ENCODE measurements around the gene RASGRP4. TPM values are rescaled to one million over a fixed set of nuclear protein-coding genes. Genes with fewer than 3 reads are reported as not detected.
A peak's percentile ranks its signal among the peaks of the same experiment; 100 is the strongest.

Gene RASGRP4
- total and polyA plus RNA-seq, 4 donors, result 1.2 to 2.0 (median 1.6) TPM

- H3K27me3 ChIP-seq (ENCODE audit: control insufficient read depth, insufficient read depth, low read length), result peaks cover 25% of the 10 kb centered on the region
- H3K27ac ChIP-seq (ENCODE audit: low read depth, low read length), result peak within 1 kb of the TSS; percentile 57
- DNase-seq (ENCODE audit: low read depth in 4 of 6, low spot score in 6 of 6), result peak; percentile 19 to 98 (median 83)
Measured at GRCh38 chr19:38387550-38388348, 38.3 kb downstream of the RASGRP4 start, which contains the start of gene GGN. GGN (minus strand) TSS chr19:38388034; CDS start chr19:38387261, 773 bp downstream.

DNA sequence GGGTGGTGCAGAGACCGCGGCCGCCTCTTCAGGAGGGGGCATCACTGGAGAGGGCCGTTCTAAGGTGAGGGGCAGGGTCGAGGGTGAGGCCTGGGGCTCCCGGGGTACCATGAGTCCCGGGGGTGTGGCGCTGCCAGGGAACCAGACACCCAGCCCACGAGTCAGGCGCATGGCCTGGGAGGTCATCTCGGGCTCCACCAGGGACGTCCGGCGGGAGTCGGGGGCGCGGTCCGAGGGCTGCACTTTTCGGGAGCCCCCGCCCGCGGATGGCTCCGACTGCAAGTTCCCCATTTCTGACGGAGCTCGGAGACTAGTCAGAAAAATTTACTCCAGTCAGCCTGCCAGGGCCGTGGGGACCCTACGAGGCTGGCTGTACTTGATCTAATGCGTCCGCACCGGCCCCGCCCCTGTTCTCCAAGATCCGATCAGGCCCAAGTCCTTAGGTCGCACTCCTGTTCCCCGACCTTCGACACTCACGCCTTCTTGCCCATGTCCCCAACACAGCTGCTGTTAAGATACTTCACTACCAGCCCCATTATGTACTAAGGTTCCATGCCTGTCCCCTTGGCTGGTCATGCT is 39.0 kb downstream of the RASGRP4 start:
- peaks cover 51% of the 10 kb centered on the region for H3K36me3 ChIP-seq (ENCODE audit: control insufficient read depth, insufficient read depth, low read length)
- DNase-seq (ENCODE audit: low read depth in 4 of 6, low spot score in 6 of 6), result peak in 1 of 6 donors; percentile 24
- 5% methylated on average over 36 of the region's 36 CpGs for WGBS (ENCODE audit: insufficient coverage)
- no peaks in the 10 kb centered on the region for H3K9me3 ChIP-seq (ENCODE audit: control insufficient read depth, insufficient read depth, low read length)
- peaks cover 41% of the 10 kb centered on the region for H3K4me1 ChIP-seq (ENCODE audit: control insufficient read depth, insufficient read depth, low read length)
- H3K4me3 ChIP-seq (ENCODE audit: low read depth, low read length), result peak overlapping the region; percentile 31
- H3K27ac ChIP-seq (ENCODE audit: low read depth, low read length), result no peak overlapping the region
- H3K27me3 ChIP-seq (ENCODE audit: control insufficient read depth, insufficient read depth, low read length), result peaks cover 25% of the 10 kb centered on the region

More at GRCh38 chr19:38387550-38388348, 38.3 kb downstream of the RASGRP4 start, which contains the start of gene GGN:
- peaks cover 41% of the 10 kb centered on the region for H3K4me1 ChIP-seq (ENCODE audit: control insufficient read depth, insufficient read depth, low read length)
- WGBS (ENCODE audit: insufficient coverage), result under 1% methylated on average over 46 of the region's 51 CpGs
- no peaks in the 10 kb centered on the region for H3K9me3 ChIP-seq (ENCODE audit: control insufficient read depth, insufficient read depth, low read length)
- H3K36me3 ChIP-seq (ENCODE audit: control insufficient read depth, insufficient read depth, low read length), result peaks cover 48% of the 10 kb centered on the region
- H3K4me3 ChIP-seq (ENCODE audit: low read depth, low read length), result peak within 1 kb of the TSS; percentile 50

GRCh38 chr19:38386300-38386970 is 39.6 kb downstream of the RASGRP4 start:
- 30% methylated on average over 61 of the region's 61 CpGs for WGBS (ENCODE audit: insufficient coverage)
- no peak overlapping the region for H3K4me3 ChIP-seq (ENCODE audit: low read depth, low read length)
- H3K27me3 ChIP-seq (ENCODE audit: control insufficient read depth, insufficient read depth, low read length), result peaks cover 25% of the 10 kb centered on the region

DNA sequence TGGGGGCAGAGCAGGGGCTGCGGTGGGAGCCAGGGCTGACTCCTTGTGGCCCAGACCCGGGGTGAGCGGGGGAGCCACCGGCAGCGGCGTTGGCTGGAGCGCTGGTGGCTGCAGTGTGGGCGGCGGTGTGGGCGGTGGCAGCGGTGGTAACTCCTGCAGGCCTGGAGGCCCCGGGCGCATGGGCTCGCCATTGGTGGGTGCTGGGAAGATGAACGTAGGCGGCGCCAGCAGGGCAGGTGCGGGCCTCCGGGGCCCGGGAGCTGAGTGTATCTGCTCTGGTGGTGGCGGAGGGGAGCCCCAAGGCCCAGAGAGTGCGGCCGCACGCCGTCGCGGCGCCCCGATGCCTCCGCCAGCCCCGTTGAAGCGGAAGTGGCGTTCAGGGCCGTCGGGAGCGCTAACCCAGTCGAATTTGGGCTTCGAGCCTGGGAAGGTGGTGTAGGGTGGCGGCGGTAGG is 40.2 kb downstream of the RASGRP4 start:
- Histone ChIP-seq H3K27ac (ENCODE audit: low read depth, low read length) (no peak overlapping the region), H3K4me3 (ENCODE audit: low read depth, low read length) (no peak overlapping the region), H3K4me1 (ENCODE audit: control insufficient read depth, insufficient read depth, low read length) (peaks cover 41% of the 10 kb centered on the region), H3K27me3 (ENCODE audit: control insufficient read depth, insufficient read depth, low read length) (peaks cover 25% of the 10 kb centered on the region), H3K36me3 (ENCODE audit: control insufficient read depth, insufficient read depth, low read length) (peaks cover 60% of the 10 kb centered on the region), H3K9me3 (ENCODE audit: control insufficient read depth, insufficient read depth, low read length) (no peaks in the 10 kb centered on the region)
- DNase-seq (ENCODE audit: low read depth in 4 of 6, low spot score in 6 of 6), result no peak
- WGBS (ENCODE audit: insufficient coverage), result 49% methylated on average over 40 of the region's 40 CpGs

More at GRCh38 chr19:38386300-38386970, 39.6 kb downstream of the RASGRP4 start:
- no peak overlapping the region for H3K27ac ChIP-seq (ENCODE audit: low read depth, low read length)
- no peaks in the 10 kb centered on the region for H3K9me3 ChIP-seq (ENCODE audit: control insufficient read depth, insufficient read depth, low read length)
- peaks cover 41% of the 10 kb centered on the region for H3K4me1 ChIP-seq (ENCODE audit: control insufficient read depth, insufficient read depth, low read length)
- peaks cover 54% of the 10 kb centered on the region for H3K36me3 ChIP-seq (ENCODE audit: control insufficient read depth, insufficient read depth, low read length)
- no peak for DNase-seq (ENCODE audit: low read depth in 4 of 6, low spot score in 6 of 6)

DNA sequence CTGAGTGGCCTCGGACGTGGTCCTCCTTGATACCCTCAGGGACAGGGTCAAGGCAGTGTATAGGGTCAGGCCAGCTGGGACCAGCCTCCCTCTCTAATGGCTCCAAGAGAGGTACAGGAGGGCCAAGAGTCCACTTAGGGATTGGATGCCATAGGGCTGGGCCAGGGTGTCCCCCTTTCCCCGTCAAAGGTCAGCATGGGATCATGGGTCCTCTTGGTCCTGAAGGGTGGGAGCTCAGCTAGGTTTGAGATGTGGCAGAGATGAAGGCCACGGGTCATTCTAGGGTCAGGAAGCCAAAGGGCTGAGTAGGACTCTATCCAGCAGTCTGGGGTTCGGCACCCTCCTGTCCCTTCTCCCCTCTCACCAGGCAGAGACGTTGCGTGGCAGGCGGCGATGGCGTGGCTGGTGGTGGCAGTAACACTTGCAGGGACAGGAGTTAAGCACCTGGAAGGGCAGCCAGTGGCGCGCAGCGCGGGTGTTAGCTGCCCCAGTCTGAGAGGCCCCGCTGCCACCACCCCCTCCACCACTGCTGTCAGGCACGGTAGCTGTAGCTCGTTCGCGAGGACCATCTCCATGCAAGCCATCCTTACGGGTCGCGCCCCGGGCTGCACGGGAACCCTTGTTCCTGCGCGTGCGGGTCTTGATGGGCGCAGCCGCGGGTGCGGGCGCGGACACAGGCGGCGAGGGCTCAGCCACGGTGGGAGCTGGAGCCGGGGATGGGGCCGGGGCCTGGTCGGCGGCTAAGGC is 40.8 kb downstream of the RASGRP4 start:
- peaks cover 39% of the 10 kb centered on the region for H3K4me1 ChIP-seq (ENCODE audit: control insufficient read depth, insufficient read depth, low read length)

GRCh38 chr19:38384209-38385027 is 41.6 kb downstream of the RASGRP4 start:
- Histone ChIP-seq H3K27me3 (ENCODE audit: control insufficient read depth, insufficient read depth, low read length) (peaks cover 25% of the 10 kb centered on the region), H3K4me3 (ENCODE audit: low read depth, low read length) (no peak overlapping the region), H3K9me3 (ENCODE audit: control insufficient read depth, insufficient read depth, low read length) (no peaks in the 10 kb centered on the region), H3K36me3 (ENCODE audit: control insufficient read depth, insufficient read depth, low read length) (peaks cover 72% of the 10 kb centered on the region), H3K4me1 (ENCODE audit: control insufficient read depth, insufficient read depth, low read length) (peaks cover 32% of the 10 kb centered on the region), H3K27ac (ENCODE audit: low read depth, low read length) (no peak overlapping the region)
- DNase-seq (ENCODE audit: low read depth in 4 of 6, low spot score in 6 of 6), result peak in 1 of 6 donors; percentile 21
- WGBS (ENCODE audit: insufficient coverage), result 82% methylated on average over 9 of the region's 10 CpGs

More for the DNA sequence above, 40.8 kb downstream of the RASGRP4 start:
- no peaks in the 10 kb centered on the region for H3K9me3 ChIP-seq (ENCODE audit: control insufficient read depth, insufficient read depth, low read length)
- no peak for DNase-seq (ENCODE audit: low read depth in 4 of 6, low spot score in 6 of 6)
- peaks cover 65% of the 10 kb centered on the region for H3K36me3 ChIP-seq (ENCODE audit: control insufficient read depth, insufficient read depth, low read length)
- H3K27me3 ChIP-seq (ENCODE audit: control insufficient read depth, insufficient read depth, low read length), result peaks cover 25% of the 10 kb centered on the region
- H3K27ac ChIP-seq (ENCODE audit: low read depth, low read length), result no peak overlapping the region
- H3K4me3 ChIP-seq (ENCODE audit: low read depth, low read length), result no peak overlapping the region
- WGBS (ENCODE audit: insufficient coverage), result 66% methylated on average over 38 of the region's 40 CpGs

GRCh38 chr19:38383743-38384142 is 42.3 kb downstream of the RASGRP4 start:
- no peak overlapping the region for H3K27ac ChIP-seq (ENCODE audit: low read depth, low read length)
- peaks cover 78% of the 10 kb centered on the region for H3K36me3 ChIP-seq (ENCODE audit: control insufficient read depth, insufficient read depth, low read length)
- no peaks in the 10 kb centered on the region for H3K9me3 ChIP-seq (ENCODE audit: control insufficient read depth, insufficient read depth, low read length)
- WGBS (ENCODE audit: insufficient coverage), result 100% methylated on average over 1 of the region's 2 CpGs
- peaks cover 20% of the 10 kb centered on the region for H3K27me3 ChIP-seq (ENCODE audit: control insufficient read depth, insufficient read depth, low read length)
- H3K4me3 ChIP-seq (ENCODE audit: low read depth, low read length), result no peak overlapping the region
- no peak for DNase-seq (ENCODE audit: low read depth in 4 of 6, low spot score in 6 of 6)
- peaks cover 26% of the 10 kb centered on the region for H3K4me1 ChIP-seq (ENCODE audit: control insufficient read depth, insufficient read depth, low read length)

GRCh38 chr19:38383184-38383583 is 42.8 kb downstream of the RASGRP4 start:
- Histone ChIP-seq H3K36me3 (ENCODE audit: control insufficient read depth, insufficient read depth, low read length) (peaks cover 84% of the 10 kb centered on the region), H3K27ac (ENCODE audit: low read depth, low read length) (no peak overlapping the region), H3K4me1 (ENCODE audit: control insufficient read depth, insufficient read depth, low read length) (peaks cover 23% of the 10 kb centered on the region), H3K9me3 (ENCODE audit: control insufficient read depth, insufficient read depth, low read length) (no peaks in the 10 kb centered on the region), H3K4me3 (ENCODE audit: low read depth, low read length) (no peak overlapping the region), H3K27me3 (ENCODE audit: control insufficient read depth, insufficient read depth, low read length) (peaks cover 20% of the 10 kb centered on the region)
- no peak for DNase-seq (ENCODE audit: low read depth in 4 of 6, low spot score in 6 of 6)
- 98% methylated on average over 9 of the region's 10 CpGs for WGBS (ENCODE audit: insufficient coverage)

Measured in spinal cord (tissue), 10 donors.